A549 (cell line): ENCODE results near the gene FOXB1.

Experiments
- CTCF ChIP-seq: fragments of >200 bp; sonication (Bioruptor Twin); formaldehyde crosslinking; IDR thresholded peaks from 3 replicates; pipeline ENCODE4 v1.5.1; 2016
- POLR2A ChIP-seq: IDR thresholded peaks from 2 replicates; pipeline ENCODE4 v1.6.1; 2012; ENCODE audit warnings: mild to moderate bottlenecking, low read length

- TF ChIP-seq CTCF (no peak), POLR2A (no peak)
Observed at GRCh38 chr15:59994888-59995557, 9.1 kb upstream of the FOXB1 start.
